GM18508 (cell line): ENCODE data around the gene IL36RN.
"Not testable (repeated sequence)": the region's sequence is repeated elsewhere in the genome, so short reads cannot be mapped to it uniquely, and the experiment has no call there.

ENCODE experiments used
- ATAC-seq: cut with Tn5 transposase; IDR thresholded peaks from one replicate; pipeline ENCODE4 v1.9.1; 2021; ENCODE audit warnings: moderate number of reproducible peaks; ENCODE audit not compliant: insufficient read depth, unreplicated experiment

The IL36RN gene

GRCh38 chr2:113096306-113096705, 37.3 kb downstream of the IL36RN start:
- ATAC-seq, result not testable (repeated sequence)

- ATAC-seq, result not testable (repeated sequence)
Measured at GRCh38 chr2:113096842-113097618, 38.0 kb downstream of the IL36RN start.

GRCh38 chr2:113098041-113098440, 39.0 kb downstream of the IL36RN start:
- ATAC-seq, result no peak

- ATAC-seq, result no peak
Measured at GRCh38 chr2:113098532-113098931, 39.5 kb downstream of the IL36RN start.

GRCh38 chr2:113102133-113102532, 43.1 kb downstream of the IL36RN start:
- no peak for ATAC-seq

GRCh38 chr2:113103277-113103676, 44.3 kb downstream of the IL36RN start:
- no peak for ATAC-seq

GRCh38 chr2:113104054-113104611, 45.1 kb downstream of the IL36RN start:
- ATAC-seq, result no peak

- ATAC-seq, result no peak
Measured at GRCh38 chr2:113105047-113105785, 46.2 kb downstream of the IL36RN start.

- ATAC-seq, result no peak
Measured at GRCh38 chr2:113111121-113111520, 52.1 kb downstream of the IL36RN start.

- no peak for ATAC-seq
Measured at GRCh38 chr2:113111823-113112287, 52.9 kb downstream of the IL36RN start.

GRCh38 chr2:113112441-113112840, 53.4 kb downstream of the IL36RN start:
- no peak for ATAC-seq

- no peak for ATAC-seq
Measured at GRCh38 chr2:113112871-113113270, 53.9 kb downstream of the IL36RN start.

- no peak for ATAC-seq
Measured at GRCh38 chr2:113113807-113114206, 54.8 kb downstream of the IL36RN start.
